ENCODE results near the gene PPL. TPM values are rescaled to one million over a fixed set of nuclear protein-coding genes. Genes with fewer than 3 reads are reported as not detected.

Gene PPL
- total RNA-seq, 1 donor from 2014 or later, result 85.1 TPM

DNA sequence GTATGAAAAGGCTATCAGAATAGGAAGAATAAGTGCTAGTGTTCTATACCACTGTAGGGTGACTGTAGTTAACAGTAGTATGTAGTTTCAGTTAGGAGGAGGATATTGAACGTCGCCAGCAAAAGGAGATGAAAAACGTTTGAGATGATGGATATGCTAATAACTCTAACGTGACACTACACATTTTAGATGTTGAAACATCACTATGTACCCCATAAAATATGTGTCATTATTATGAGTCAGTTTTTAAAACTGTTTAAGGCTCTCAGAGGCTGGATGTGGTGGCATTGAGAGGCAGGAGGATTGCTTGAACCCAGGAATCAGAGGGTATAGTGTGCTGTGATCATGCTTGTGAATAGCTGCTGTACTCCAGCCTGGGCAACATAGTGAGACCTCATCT is 57.9 kb downstream of the PPL start:
- intact Hi-C loops (cut with DNase I), result no loop called here
- DNase-seq (ENCODE audit: low spot score) (no peak), ATAC-seq (no peak)

DNA sequence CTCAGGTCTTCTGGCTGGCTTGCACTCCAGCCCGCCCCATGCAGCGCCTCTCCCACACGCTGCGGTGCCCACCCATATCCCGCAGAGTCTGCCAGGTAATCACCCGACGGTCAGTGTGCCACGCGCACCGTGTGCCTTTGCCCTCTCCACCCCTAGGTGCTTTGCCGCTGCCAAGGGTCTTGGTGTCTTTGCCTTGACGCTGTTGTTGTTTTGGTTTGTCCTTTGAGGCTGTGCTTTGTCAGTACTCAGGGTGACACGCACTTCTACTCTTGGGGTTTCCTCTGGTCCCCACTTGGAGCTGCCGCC is 59.6 kb downstream of the PPL start:
- intact Hi-C loops (cut with DNase I), result no loop called here
- DNase-seq (ENCODE audit: low spot score) (no peak), ATAC-seq (no peak)

DNA sequence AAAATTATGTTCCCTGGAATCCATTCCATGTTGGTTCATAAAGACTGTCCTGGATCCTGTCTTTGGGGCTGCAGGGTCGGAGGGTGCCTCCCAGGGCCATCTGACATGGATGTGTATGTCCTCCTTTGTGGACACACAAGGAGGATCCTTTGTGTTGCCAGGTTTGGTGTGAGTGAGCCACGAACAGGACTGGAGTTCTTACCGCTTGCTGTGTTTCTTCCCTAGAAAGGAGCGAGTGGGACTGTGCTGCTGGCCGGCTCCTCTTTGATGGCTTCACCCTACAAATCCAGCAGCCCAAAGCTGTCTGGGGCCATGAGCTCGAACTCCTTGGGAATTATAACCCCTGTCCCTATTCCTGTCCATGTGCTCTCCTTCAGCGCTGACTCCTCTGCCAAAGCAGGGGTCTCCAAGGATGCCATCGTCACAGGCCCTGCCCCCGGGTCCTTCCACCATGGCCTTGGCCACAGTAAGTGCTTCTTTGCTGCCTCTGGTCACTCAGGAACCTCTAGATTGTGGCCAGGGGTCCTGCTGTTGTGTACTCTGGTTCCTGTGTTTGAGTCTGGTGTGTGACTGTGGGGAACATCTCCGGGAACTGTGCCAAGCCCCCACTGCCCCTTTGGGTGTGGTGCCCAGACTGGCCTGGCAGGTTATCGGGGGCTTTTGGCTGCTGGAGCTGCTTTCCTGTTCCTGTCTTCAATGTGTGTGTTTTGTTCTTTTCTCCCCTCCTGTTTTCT is 60.1 kb downstream of the PPL start:
- DNase-seq (ENCODE audit: low spot score) (no peak), ATAC-seq (no peak)
- intact Hi-C loops (cut with DNase I), result no loop called here

DNA sequence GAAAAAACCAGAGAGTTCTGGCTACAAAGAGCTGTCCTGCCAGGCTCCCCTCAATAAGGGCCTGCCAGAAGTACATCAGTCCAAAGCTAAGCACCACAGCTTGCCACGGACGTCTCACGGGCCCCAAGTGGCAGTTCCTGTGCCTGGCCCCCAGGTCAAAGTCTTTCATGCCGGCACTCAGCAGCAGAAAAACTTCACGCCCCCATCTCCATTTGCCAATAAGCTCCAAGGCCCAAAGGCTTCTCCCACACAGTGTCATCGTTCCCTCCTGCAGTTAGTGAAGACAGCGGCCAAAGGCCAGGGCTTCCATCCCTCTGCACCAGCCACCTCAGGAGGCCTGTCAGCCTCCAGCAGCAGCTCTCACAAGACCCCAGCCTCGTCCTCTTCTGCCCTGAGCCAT is 62.3 kb downstream of the PPL start:
- DNase-seq (ENCODE audit: low spot score) (no peak), ATAC-seq (no peak)
- intact Hi-C loops (cut with DNase I), result no loop called here

DNA sequence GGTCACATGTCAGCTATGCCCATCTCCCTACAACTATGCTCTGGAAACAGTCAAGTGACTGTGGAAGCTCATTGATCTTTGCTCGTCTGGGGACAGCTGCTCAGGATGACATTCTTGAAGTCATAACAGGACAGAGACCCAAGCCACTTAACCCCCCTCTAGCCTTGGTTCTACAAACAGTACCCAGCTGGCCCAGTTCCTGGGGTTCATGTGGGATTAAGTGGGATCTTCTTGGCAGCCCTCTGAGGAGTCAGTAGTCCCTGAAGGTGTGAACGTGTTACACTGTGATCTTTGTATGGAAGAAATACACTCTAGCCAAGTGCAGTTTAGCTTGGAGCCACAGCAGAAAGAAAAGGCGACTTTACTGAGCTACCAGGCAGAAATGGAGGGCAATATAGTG is 63.9 kb downstream of the PPL start:
- intact Hi-C loops (cut with DNase I), result no loop called here
- DNase-seq (ENCODE audit: low spot score) (no peak), ATAC-seq (no peak)

DNA sequence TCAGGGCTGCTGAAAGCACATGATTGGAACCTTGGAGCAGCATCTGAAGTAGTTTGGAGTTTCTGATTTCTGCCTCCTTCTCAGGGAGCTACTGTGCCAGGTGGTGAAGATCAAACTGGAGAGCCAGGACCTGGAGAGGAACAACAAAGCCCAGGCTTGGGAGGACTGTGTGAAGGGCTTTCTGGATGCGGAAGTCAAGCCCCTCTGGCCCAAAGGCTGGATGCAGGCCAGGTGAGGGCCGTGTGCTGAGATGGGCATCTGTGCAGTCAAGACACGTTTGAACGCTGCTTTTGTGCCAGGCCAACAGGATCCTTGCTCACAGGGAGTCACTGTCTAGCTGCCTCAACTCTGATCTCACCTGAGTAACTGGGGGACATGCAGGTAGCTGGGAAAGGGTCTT is 65.9 kb downstream of the PPL start:
- no peak for ATAC-seq
- intact Hi-C loops (cut with DNase I), result no loop called here
- DNase-seq (ENCODE audit: low spot score), result no peak

DNA sequence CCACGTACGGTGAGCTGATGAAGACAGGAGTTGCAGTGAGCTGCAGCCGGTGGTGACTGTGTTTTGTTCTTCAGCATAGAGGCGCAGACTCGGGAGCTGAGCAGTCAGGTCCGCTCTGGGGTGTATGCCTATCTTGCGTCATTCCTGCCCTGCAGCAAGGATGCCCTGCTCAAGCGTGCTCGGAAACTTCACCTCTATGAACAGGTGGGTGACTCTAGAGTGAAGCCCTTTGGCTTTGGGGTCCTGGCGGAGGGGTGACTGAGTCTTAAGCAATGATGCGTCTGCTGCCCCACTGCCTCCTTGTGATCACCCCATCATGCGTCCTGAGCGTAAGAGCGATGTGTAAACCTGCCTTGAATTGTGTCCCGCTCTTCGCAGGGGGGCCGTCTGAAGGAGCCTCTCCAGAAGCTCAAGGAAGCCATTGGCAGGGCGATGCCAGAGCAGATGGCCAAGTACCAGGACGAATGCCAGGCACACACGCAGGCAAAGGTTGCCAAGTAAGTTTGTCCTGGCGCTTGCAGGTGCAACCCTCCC is 66.7 kb downstream of the PPL start:
- intact Hi-C loops (cut with DNase I), result no loop called here
- ATAC-seq (no peak), DNase-seq (ENCODE audit: low spot score) (no peak)

DNA sequence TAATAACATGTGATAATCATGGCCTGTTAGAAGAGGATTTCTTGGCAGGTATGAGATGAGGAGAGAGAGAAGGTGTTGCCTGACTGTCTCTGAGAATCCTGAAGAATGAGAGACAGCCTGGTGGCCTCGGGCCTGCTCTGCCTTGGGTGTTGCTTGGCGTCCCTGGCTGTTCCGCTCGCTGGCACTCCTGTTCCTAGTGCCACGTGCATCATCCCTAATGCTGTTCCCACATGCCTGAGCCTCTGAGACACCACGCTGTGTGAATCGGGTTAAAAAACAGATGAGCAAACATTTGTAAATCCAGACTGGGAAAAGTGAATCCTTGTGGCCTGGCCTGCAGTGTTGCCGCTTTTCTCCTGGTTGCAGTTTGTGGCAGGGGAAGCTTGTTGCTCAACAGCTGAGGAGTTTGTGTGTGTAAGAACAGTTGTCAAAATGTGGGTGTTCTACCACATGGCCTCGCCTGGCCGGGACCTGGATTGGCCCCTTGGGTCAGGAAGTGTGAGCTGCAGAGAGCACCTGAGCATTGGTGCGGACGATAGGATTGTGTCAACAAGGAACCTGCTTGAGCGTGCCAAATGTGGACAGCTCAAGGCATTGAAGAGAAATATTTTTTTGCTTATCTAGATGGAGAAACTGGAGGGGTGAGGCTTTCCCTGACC is 67.7 kb downstream of the PPL start:
- DNase-seq (ENCODE audit: low spot score) (no peak), ATAC-seq (no peak)
- intact Hi-C loops (cut with DNase I), result no loop called here

DNA sequence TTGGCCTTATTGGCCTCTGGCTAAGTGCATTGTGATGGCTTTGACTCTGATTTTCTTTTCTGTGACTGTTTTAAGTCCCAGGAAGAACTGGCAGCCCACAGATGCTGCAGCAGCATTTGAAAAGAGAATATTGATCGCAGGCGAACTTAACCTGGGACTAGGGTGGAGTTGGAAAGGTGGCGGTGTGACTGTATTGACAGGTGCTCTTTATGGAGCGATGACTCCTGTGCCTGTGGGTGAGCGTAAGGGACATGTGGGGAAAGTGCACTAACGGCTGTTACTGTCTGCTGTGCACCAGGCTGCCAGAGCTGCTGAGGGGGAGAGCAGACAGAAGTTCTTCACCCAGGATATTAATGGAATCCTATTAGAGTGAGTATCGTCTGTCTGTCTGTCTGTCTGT is 68.4 kb downstream of the PPL start:
- ATAC-seq (no peak), DNase-seq (ENCODE audit: low spot score) (no peak)
- intact Hi-C loops (cut with DNase I), result no loop called here

DNA sequence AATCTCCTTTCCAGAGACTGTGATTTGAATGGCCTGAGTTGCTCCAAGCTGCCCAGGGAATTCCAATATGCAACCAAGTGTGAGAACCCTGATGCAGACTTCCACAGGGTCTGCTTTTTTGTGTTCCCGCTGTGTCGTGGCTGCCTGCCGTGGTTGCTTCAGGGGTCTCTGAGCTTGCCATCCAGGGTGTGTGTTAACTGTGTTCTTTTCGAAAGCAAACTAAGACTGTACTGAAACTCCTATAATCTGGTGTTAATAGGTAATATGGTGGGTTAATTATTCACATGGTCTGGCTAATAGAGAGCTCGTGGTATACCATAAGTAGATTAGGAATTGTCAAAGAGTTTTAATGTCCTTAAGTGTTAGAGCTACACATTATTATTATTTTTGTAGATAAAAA is 68.9 kb downstream of the PPL start:
- intact Hi-C loops (cut with DNase I), result no loop called here
- no peak for ATAC-seq
- no peak for DNase-seq (ENCODE audit: low spot score)

DNA sequence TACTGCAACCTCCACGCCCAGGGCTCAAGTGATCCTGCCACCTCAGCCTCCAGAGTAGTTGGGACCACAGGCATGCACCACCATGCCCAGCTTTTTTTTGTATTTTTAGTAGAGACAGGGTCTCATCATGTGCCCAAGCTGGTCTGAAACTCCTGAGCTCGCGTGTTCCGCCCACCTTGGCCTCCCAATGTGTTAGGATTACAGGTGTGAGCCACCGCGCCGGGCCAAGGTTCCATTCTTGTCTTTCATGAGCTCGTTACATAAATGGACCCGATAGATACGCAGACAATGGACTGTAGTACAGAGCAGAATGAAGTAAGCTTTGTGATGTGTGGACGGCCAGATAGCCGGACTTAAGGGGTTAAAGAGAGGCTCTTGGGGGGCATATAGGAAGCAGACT is 70.4 kb downstream of the PPL start:
- intact Hi-C loops (cut with DNase I), result no loop called here
- ATAC-seq, result no peak
- no peak for DNase-seq (ENCODE audit: low spot score)

DNA sequence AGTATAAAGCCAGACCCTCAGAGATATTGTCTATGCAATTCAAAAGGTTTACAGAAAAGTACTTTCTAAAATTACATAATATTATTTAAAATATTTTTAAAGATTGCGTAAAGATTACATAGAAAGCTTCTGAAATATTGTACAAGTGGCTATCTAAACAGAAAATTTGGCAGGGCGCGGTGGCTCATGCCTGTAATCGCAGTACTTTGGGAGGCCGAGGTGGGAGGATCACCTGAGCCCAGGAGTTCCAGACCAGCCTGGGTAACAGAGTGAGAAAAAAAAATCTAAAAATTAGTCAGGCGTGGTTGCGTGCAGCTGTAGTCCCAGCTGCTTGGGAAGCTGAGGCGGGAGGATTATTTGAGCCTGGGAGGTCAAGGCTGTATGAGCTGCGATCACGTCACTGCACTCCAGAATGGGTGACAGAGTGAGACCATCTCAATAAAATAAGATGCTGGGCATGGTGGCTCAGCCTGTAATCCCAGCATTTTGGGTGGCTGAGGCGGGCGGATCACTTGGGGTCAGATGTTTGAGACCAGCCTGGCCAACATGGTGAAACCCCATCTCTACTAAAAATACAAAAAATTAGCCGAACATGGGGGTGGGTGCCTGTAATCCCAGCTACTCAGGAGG is 71.6 kb downstream of the PPL start:
- intact Hi-C loops (cut with DNase I), result no loop called here
- ATAC-seq, result no peak
- no peak for DNase-seq (ENCODE audit: low spot score)

DNA sequence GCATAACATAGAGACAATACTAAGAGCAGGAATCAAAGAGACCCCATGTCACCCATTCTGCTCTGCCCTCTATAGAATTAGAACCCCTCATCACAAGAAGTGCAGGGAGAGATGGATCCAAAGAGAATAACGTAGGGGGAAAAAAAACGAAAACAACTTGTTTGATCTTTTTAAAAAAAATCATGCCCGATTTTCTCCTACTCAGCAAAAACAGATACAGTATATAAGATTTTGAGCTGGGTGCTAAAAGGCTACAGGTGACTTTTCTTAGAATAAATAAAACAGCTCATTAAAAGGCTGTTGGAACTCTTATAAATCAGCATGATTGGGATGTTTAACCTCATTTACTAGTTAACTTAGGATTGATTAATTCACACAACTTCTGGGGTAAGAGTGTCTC is 72.2 kb downstream of the PPL start:
- DNase-seq (ENCODE audit: low spot score) (no peak), ATAC-seq (no peak)
- intact Hi-C loops (cut with DNase I), result no loop called here

DNA sequence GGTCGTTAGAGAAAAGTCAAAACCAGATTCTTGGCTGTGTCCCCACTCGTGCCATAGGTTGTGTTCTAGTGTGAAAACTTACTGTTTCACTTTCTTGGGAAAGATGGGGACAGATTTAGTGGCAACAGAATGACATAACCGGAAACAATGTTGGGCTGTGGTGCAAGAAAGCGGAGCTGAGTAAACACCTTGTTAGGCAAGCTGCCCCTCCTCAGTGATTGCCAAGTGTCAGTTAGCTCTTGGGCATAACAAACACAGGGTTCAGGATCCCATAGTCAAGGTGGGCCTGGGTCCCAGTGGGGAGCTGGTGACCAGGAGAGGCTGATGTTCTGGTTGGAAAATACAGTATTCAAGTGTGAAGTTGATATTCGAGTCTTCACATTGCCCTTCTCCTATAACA is 74.3 kb downstream of the PPL start:
- DNase-seq (ENCODE audit: low spot score) (no peak), ATAC-seq (no peak)
- intact Hi-C loops (cut with DNase I), result no loop called here

DNA sequence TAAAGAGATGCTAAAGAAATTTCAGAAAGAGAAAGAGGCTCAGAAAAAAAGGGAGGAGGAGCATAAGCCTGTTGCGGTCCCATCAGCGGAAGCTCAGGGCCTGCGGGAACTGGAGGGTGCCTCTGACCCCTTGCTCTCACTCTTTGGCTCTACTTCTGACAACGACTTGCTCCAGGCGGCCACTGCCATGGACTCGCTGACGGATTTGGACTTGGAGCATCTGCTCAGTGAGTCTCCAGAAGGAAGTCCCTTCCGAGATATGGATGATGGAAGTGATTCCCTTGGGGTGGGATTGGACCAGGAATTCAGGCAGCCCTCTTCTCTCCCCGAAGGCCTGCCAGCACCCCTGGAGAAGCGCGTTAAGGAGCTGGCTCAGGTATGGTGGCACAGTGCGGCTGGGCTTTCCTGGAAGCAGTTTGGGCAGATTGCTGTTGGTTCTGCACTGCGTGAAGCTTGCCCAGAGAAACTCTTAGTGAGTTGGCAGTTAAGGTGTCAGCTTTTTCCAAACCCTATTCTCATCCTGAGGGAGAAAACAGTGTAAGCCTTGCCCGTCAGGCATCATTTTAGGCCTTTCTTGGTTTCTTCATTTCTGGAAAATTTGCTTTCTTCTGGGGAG is 76.1 kb downstream of the PPL start:
- intact Hi-C loops (cut with DNase I), result no loop called here
- DNase-seq (ENCODE audit: low spot score) (no peak), ATAC-seq (no peak)

DNA sequence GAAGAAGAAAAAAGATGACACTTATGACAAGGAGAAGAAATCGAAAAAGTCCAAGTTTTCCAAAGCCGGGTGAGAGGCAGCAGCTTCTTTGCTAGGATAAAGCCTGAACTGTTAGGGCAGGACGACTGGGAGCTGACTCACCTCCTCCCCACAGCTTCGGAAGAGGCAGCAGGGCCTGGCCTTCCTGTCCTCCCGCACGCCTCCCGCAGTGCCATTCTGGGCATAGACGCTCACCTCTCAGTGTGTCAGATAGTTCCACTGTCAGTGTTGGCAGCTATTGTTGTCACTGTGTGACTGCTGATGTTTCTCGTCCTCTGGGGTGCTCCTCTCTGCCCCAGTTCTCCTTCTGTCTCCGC is 77.1 kb downstream of the PPL start:
- ATAC-seq, result no peak
- no peak for DNase-seq (ENCODE audit: low spot score)
- intact Hi-C loops (cut with DNase I), result no loop called here

DNA sequence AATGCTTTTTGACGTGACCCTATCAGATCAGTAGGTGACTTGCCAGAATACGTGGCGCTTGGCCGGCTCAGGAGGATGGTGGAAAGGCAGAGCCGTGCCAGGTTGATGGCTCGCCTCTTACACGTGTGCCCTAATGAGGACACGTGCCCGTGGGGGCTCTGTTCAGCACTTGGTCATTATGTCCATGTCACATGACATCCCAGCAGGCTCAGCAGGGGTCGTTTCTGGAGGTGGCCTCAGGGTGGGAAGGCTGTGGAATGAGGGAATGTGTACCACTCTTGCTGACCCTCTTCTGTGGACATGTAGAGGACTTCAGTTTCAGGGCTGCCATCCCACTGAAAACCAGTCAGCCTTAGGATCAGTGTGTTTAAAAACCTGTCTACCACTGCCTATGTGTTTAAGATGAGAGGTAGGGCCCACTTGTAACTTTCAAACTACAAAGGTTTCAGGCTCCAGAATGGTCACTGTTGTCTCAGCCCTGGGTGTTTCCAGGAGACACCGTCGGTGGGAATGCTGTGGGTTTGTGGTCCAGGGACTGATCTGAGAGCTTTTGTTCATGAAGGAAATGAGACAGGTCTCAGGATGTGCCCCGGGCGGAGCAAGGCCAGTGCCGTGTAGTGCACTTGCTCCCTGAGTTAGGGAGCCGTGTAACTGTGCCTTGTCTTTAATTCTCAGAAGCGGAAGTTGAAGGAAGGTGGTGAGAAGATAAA is 77.6 kb downstream of the PPL start:
- DNase-seq (ENCODE audit: low spot score), result no peak
- no peak for ATAC-seq
- intact Hi-C loops (cut with DNase I), result no loop called here

DNA sequence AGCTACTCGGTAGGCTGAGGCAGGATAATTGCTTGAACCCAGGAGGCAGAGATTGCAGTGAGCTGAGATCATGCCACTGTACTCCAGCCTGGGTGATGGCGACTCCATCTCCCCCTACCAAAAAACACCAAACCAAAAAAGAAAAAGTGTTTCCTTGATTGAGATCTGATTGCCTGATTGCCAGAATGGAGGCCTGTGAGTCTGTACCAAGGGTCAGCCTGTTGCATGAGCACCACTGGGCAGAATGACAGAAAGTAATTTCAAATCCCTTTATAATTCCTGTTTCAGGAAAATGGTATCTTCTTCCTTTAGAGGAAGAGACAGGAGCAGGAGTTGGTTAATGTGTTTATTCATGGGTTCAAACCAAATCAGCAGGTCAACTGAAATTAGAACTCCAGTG is 81.1 kb downstream of the PPL start:
- intact Hi-C loops (cut with DNase I), result no loop called here
- ATAC-seq (no peak), DNase-seq (ENCODE audit: low spot score) (no peak)

DNA sequence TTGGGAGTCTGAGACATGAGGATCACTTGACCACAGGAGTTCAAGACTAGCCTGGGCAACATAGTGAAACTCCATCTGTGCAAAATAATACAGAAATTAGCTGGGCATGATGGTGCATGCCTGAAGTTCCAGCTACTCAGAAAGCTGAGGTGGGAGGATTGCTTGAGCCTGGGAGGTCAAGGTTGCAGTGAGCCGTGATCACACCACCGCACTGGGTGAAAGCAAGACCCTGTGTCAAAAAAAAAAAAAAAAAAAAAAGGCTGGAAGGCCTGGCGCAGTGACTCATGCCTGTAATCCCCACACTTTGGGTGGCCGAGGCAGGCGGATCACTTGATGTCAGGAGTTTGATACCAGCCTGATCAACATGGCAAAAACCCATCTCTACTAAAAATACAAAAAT is 81.6 kb downstream of the PPL start:
- DNase-seq (ENCODE audit: low spot score) (no peak), ATAC-seq (no peak)
- intact Hi-C loops (cut with DNase I), result no loop called here

All from sciatic nerve (tissue), 2 donors.